Dedifferentiated amniotic fluid mesenchymal stem cell (primary cell): ENCODE results near the gene JMJD7.

Experiments used
- DNase-seq: peaks from one replicate; pipeline ENCODE4 v3.0.0-alpha.2; 2016; ENCODE audit errors: extremely low spot score

JMJD7 gene

GRCh38 chr15:41847206-41847605, 19.3 kb downstream of the JMJD7 start:
- no peak for DNase-seq

GRCh38 chr15:41847981-41848380, 20.1 kb downstream of the JMJD7 start:
- no peak for DNase-seq

GRCh38 chr15:41848631-41849030, 20.7 kb downstream of the JMJD7 start:
- no peak for DNase-seq

GRCh38 chr15:41849204-41849603, 21.3 kb downstream of the JMJD7 start:
- DNase-seq: no peak

GRCh38 chr15:41849861-41850260, 22.0 kb downstream of the JMJD7 start:
- DNase-seq: no peak

- DNase-seq: no peak
These were observed 22.7 kb downstream of the JMJD7 start for GRCh38 chr15:41850482-41851166.

- no peak for DNase-seq
These were observed 23.3 kb downstream of the JMJD7 start for GRCh38 chr15:41851167-41851523.

- no peak for DNase-seq
These were observed 24.0 kb downstream of the JMJD7 start for GRCh38 chr15:41851755-41852370.

GRCh38 chr15:41852736-41853590, 25.1 kb downstream of the JMJD7 start:
- no peak for DNase-seq

GRCh38 chr15:41853831-41854230, 25.9 kb downstream of the JMJD7 start:
- DNase-seq: no peak

GRCh38 chr15:41854443-41854842, 26.6 kb downstream of the JMJD7 start:
- DNase-seq: no peak

GRCh38 chr15:41855261-41855961, 27.5 kb downstream of the JMJD7 start:
- no peak for DNase-seq

- no peak for DNase-seq
These were observed 28.4 kb downstream of the JMJD7 start for GRCh38 chr15:41856262-41856661.

- no peak for DNase-seq
These were observed 28.8 kb downstream of the JMJD7 start for GRCh38 chr15:41856716-41857115.

- no peak for DNase-seq
These were observed 29.4 kb downstream of the JMJD7 start for GRCh38 chr15:41857316-41857715.

GRCh38 chr15:41858756-41859155, 30.9 kb downstream of the JMJD7 start:
- DNase-seq: no peak

GRCh38 chr15:41860049-41860828, 32.3 kb downstream of the JMJD7 start:
- no peak for DNase-seq

GRCh38 chr15:41861736-41862356, 34.0 kb downstream of the JMJD7 start:
- no peak for DNase-seq

GRCh38 chr15:41862515-41863116, 34.7 kb downstream of the JMJD7 start:
- no peak for DNase-seq

GRCh38 chr15:41865490-41866055, 37.7 kb downstream of the JMJD7 start:
- DNase-seq: no peak
